Raji (cell line): ENCODE results near the gene NUP58.

ENCODE experiments used
- POLR2A ChIP-seq: IDR thresholded peaks from 2 replicates; pipeline ENCODE4 v1.6.1; 2011; ENCODE audit warnings: low read depth, low read length, control low read depth; ENCODE audit not compliant: insufficient read depth

The NUP58 gene, protein sequence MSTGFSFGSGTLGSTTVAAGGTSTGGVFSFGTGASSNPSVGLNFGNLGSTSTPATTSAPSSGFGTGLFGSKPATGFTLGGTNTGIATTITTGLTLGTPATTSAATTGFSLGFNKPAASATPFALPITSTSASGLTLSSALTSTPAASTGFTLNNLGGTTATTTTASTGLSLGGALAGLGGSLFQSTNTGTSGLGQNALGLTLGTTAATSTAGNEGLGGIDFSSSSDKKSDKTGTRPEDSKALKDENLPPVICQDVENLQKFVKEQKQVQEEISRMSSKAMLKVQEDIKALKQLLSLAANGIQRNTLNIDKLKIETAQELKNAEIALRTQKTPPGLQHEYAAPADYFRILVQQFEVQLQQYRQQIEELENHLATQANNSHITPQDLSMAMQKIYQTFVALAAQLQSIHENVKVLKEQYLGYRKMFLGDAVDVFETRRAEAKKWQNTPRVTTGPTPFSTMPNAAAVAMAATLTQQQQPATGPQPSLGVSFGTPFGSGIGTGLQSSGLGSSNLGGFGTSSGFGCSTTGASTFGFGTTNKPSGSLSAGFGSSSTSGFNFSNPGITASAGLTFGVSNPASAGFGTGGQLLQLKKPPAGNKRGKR

GRCh38 chr13:25301347-25302113, at the start of gene NUP58:
Gene NUP58 (plus strand): TSS chr13:25301625. CDS start chr13:25301774, 149 bp downstream.
- TF ChIP-seq POLR2A: peak; percentile 95

DNA sequence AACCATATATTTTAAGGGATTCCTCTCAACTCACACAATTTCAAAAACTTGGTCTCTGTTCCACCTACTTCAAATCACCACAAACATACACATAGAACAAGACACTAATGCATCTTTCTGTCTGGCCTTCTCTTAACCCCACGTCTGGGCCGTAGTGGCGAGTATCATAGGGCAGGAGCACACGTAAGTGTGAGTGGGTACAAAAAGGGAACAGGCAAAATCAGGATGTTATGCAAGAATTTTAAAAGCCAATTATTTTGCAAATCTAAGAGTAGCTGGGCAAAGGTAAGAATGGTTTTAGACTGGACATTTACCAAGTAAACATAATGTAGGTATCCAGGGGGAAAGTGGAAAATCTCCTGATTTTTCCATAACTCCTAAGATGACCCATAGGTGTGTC, 49.2 kb upstream of the NUP58 start:
- TF ChIP-seq POLR2A: no peak

GRCh38 chr13:25252752-25253151, 48.7 kb upstream of the NUP58 start:
- TF ChIP-seq POLR2A: no peak

DNA sequence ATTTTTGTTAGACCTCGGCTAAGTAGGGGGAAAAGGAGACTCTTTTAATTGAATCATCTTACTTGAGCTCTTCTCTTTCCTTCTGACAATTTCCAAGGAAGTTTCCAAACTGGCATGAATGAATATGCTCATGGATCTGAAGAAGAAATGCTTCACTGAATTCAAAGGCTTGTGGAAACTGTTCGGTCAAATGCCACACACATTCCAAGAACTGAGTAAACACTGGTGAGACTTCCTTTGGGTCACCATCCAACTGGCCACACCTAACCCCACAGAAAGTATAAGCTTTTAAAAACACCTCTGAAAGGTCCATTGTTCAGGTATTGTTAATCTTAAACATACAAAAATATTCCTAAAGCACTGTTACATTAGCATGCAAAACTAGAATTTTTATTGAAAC, 47.7 kb upstream of the NUP58 start:
- TF ChIP-seq POLR2A: no peak

DNA sequence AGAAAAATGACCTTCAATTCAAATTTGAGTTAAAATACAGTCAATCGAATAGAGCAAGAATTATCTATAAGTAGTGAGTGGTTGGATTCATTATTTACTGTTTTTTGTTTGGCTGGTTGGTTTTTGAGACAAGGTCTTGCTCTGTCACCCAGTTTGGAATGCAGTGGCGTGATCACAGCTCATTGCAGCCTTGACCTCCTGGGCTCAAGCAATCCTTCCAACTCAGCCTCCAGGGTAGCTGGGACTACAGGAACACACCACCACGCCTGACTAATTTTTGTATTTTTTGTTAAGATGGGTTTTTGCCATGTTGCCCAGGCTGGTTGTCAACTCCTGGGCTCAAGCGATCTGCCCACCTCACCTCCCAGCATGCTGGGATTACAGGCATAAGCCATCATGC, 39.2 kb upstream of the NUP58 start:
- TF ChIP-seq POLR2A: no peak

DNA sequence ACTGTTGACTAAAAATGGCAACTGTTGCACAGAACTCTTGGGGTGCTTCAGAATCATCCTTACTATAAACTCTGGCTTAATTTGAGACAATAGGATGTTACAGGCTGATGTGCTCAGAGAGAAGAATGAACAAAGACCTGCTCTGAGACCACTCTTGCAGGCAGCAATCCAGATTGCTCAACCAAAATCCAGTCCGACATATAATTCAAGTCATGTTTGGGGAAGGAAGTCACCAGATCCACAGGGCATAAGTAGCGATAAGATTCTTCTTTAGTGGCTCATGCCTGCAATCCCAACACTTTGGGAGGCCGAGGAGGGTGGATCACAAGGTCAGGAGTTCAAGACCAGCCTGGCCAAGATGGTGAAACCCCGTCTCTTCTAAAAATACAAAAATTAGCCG, 34.7 kb upstream of the NUP58 start:
- TF ChIP-seq POLR2A: no peak

DNA sequence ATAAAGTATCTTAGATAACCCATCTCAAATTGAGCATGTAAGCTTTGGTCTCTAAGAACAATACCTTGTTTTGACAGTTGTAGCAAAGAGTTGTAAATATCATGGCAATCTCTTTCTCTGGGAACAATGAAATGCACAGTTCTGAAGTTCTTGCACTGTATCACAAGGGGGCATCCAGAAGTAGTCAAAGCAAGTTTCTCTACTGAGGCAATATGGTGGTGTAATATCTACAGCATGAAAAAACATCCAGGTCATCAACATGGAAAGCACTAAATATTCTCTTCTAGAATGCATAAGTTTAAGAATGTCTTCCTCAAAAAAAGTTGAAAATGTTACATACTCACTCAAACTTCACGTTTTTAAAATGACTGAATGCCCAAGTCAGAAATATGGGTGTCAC, 33.7 kb upstream of the NUP58 start:
- no peak for TF ChIP-seq POLR2A

DNA sequence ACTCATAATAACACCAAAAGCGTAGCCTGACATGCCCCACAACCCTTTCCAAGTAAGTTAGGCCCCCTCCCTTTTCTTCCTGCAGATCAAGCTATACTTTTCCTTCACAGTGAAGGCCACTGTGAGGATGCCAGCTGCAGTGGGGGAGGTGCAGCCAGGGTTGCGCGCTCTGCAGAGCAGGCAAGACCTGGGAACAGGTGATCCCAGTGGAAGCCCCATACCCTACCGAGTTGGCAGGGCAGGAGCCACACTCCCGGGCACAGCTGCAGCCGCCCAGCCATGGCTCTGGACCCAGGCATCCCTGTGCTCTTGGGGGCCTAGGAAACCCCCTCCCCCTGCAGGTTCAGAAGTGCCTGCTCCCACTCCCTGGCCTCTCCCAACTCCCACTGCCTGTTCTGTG, 32.9 kb upstream of the NUP58 start:
- TF ChIP-seq POLR2A: no peak

GRCh38 chr13:25276748-25277147, 24.7 kb upstream of the NUP58 start:
- no peak for TF ChIP-seq POLR2A

GRCh38 chr13:25280396-25280795, 21.0 kb upstream of the NUP58 start:
- no peak for TF ChIP-seq POLR2A

- TF ChIP-seq POLR2A: no peak
These were observed 20.1 kb upstream of the NUP58 start for GRCh38 chr13:25281193-25281934.

GRCh38 chr13:25281935-25282332, 19.5 kb upstream of the NUP58 start:
- TF ChIP-seq POLR2A: no peak

DNA sequence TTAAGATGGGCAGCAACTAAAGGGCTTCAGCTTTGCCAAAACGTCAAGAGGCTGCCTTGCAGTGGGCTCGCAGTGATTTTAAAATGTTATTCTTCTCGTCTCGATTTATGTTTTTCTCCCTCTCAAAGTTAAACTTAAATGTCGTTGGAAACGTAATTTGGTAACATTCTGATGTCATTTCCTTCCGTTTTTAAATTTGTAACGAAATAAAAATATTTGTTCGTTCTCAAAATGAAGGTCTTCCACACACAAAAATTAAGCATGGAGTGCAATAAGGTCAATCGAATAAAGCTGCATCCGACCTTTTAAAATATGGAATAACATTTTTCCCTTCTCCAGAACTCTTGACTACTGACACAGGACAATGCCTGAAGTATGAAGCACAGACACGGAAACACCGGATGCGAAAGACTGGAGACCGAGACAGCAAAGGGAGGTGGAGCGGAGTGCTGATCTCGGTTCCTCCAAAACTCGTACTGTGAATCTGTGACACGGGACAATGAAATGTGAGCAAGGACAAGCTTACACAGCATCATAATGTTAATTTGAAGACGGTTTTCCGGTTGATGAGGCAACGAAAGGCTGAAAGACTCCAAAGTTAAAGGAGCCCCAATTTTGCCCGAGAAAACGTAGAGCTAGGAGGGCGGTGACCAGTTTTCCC, 15.0 kb upstream of the NUP58 start:
- TF ChIP-seq POLR2A: no peak
